Neural progenitor cell (in vitro differentiated cells): ENCODE results near the gene CREB3L2.

ENCODE experiments used
- CTCF ChIP-seq: fragments of 200-600 bp; sonication (generic); IDR thresholded peaks from 2 replicates; pipeline ENCODE4 v1.5.1; 2017; ENCODE audit warnings: antibody characterized with exemption, mild to moderate bottlenecking
- EZH2 ChIP-seq: fragments of 200-600 bp; sonication (generic); IDR thresholded peaks from 2 replicates; pipeline ENCODE4 v1.6.1; 2017; ENCODE audit warnings: antibody characterized with exemption, mild to moderate bottlenecking, moderate library complexity
- EZH2phosphoT487 ChIP-seq: fragments of 200-600 bp; sonication (generic); IDR thresholded peaks from 2 replicates; pipeline ENCODE4 v1.6.1; 2017; ENCODE audit warnings: antibody characterized with exemption

DNA sequence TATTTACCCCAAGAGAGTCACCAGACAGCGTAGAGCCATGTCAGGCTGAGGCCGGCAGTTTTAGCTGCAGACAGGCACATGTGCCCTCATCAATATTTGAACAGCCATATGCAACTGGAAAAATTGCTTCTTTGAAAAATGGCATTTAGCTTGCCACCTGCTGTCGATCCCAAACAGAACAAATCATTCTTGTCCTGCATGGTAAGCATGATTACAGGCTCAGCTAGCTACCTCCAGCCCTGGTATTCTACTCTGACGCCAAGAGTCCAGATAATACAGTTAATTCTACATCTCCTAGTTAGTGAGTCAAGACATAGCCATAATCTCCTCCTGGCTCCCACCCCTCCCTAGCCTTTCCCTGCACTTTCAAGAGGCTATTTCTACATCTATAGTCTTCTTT is 7.7 kb downstream of the CREB3L2 start:
- no peak for TF ChIP-seq CTCF
- TF ChIP-seq EZH2 = no peak
- no peak for TF ChIP-seq EZH2phosphoT487
